GM23338 (cell line): ENCODE measurements around the gene PTPRH. TPM values are rescaled to one million over a fixed set of nuclear protein-coding genes. Genes with fewer than 3 reads are reported as not detected.
"Not testable (repeated sequence)": the region's sequence is repeated elsewhere in the genome, so short reads cannot be mapped to it uniquely, and the experiment has no call there.

Experiments used
- ATAC-seq: fragments of 200-7000 bp; cut with Tn5 transposase; 3 replicates; pipeline ENCODE4 v1.9.1; 2020
- DNase-seq: peaks from one replicate; pipeline ENCODE4 v3.0.0-alpha.2; 2015; ENCODE audit warnings: low spot score
- H2AFZ ChIP-seq: fragments of 200-600 bp; sonication (generic); 2 replicates; pipeline ENCODE4 v1.8.0; 2016; ENCODE audit warnings: antibody characterized with exemption, mild to moderate bottlenecking, moderate library complexity
- H3F3A ChIP-seq: fragments of 200-600 bp; sonication (generic); replicated peaks from 2 replicates; pipeline ENCODE4 v1.8.0; 2017; ENCODE audit warnings: antibody characterized with exemption, mixed run types, low read depth
- H3K27ac ChIP-seq: fragments of 200-600 bp; sonication (generic); 2 replicates; pipeline ENCODE4 v1.6.1; 2016; ENCODE audit warnings: low read depth
- H3K27me3 ChIP-seq: fragments of 200-600 bp; sonication (generic); 2 replicates; pipeline ENCODE4 v1.8.0; 2016; ENCODE audit warnings: mild to moderate bottlenecking, mixed run types, moderate library complexity; ENCODE audit not compliant: insufficient read depth
- H3K36me3 ChIP-seq: fragments of 200-600 bp; sonication (generic); 2 replicates; pipeline ENCODE4 v1.8.0; 2016; ENCODE audit warnings: mild to moderate bottlenecking; ENCODE audit not compliant: insufficient read depth
- H3K4me1 ChIP-seq: fragments of 200-600 bp; sonication (generic); 2 replicates; pipeline ENCODE4 v1.8.0; 2016; ENCODE audit warnings: mild to moderate bottlenecking, moderate library complexity; ENCODE audit not compliant: insufficient read depth
- H3K4me2 ChIP-seq: fragments of 200-600 bp; sonication (generic); 2 replicates; pipeline ENCODE4 v1.7.1; 2017; ENCODE audit warnings: mixed run types
- H3K4me3 ChIP-seq: fragments of 200-600 bp; sonication (generic); 2 replicates; pipeline ENCODE4 v1.6.1; 2016; ENCODE audit warnings: mixed run types
- H3K79me2 ChIP-seq: fragments of 200-600 bp; sonication (generic); replicated peaks from 2 replicates; pipeline ENCODE4 v1.8.0; 2017; ENCODE audit warnings: mild to moderate bottlenecking; ENCODE audit not compliant: insufficient read depth
- H3K9me2 ChIP-seq: fragments of 200-600 bp; sonication (generic); 2 replicates; pipeline ENCODE4 v1.8.0; 2017; ENCODE audit not compliant: insufficient read depth
- H4K20me1 ChIP-seq: fragments of 200-600 bp; sonication (generic); replicated peaks from 2 replicates; pipeline ENCODE4 v1.8.0; 2017; ENCODE audit warnings: mild to moderate bottlenecking; ENCODE audit not compliant: insufficient read depth
- H3K27ac Mint-ChIP-seq: 2 replicates; pipeline ENCODE4 v1.8.0; 2020; ENCODE audit warnings: inconsistent platforms, mild to moderate bottlenecking, moderate library complexity, mixed read lengths
- H3K27me3 Mint-ChIP-seq: 3 replicates; pipeline ENCODE4 v1.8.0; 2022; ENCODE audit warnings: low read depth, mild to moderate bottlenecking, moderate library complexity, mixed read lengths, inconsistent platforms; ENCODE audit not compliant: insufficient read depth, poor library complexity
- H3K36me3 Mint-ChIP-seq: 3 replicates; pipeline ENCODE4 v1.8.0; 2021; ENCODE audit warnings: low read depth, mild to moderate bottlenecking, inconsistent platforms, moderate library complexity, mixed read lengths
- H3K4me1 Mint-ChIP-seq: 3 replicates; pipeline ENCODE4 v1.8.0; 2020; ENCODE audit warnings: mild to moderate bottlenecking, inconsistent platforms, mixed read lengths
- H3K4me3 Mint-ChIP-seq: 3 replicates; pipeline ENCODE4 v1.8.0; 2021; ENCODE audit warnings: moderate library complexity, mild to moderate bottlenecking, inconsistent platforms, mixed read lengths
- H3K9me3 Mint-ChIP-seq: 3 replicates; pipeline ENCODE4 v1.8.0; 2020; ENCODE audit warnings: moderate library complexity, mild to moderate bottlenecking, inconsistent platforms, mixed read lengths
- CTCF ChIP-seq, 2 experiments: fragments of 200-600 bp in 1 of 2; sonication (generic) in 1 of 2; conservative IDR thresholded peaks; 2 replicates each; pipeline versions ENCODE4 v1.5.1 to v1.6.1; 2016 to 2017; ENCODE audit warnings: antibody characterized with exemption in 2 of 2, low read depth in 2 of 2, mild to moderate bottlenecking in 2 of 2, moderate library complexity in 1 of 2
- NANOG ChIP-seq: IDR thresholded peaks from 2 replicates; pipeline ENCODE4 v1.6.1; 2016; ENCODE audit warnings: antibody characterized with exemption, borderline replicate concordance
- POLR2AphosphoS5 ChIP-seq: IDR thresholded peaks from 2 replicates; pipeline ENCODE4 v1.6.1; 2016; ENCODE audit warnings: antibody characterized with exemption, low read depth
- ZNF114 ChIP-seq: fragments of 250-450 bp; sonication (Bioruptor Pico); IDR thresholded peaks from 2 replicates; pipeline ENCODE4 v1.5.0; 2020; ENCODE audit warnings: mild to moderate bottlenecking, moderate library complexity
- ZNF462 ChIP-seq: fragments of 250-450 bp; sonication (Bioruptor Pico); IDR thresholded peaks from 2 replicates; pipeline ENCODE4 v1.5.0; 2020; ENCODE audit warnings: mild to moderate bottlenecking, moderate library complexity
- polyA plus RNA-seq: library from polyadenylated mRNA; unstranded; fragments of >200 nt; fragmentation: Nextera tagmentation; extraction: Ambion mirVana; gene quantifications from 2 replicates; pipeline ENCODE4 v1.2.1, GENCODE V29; 2016
- total RNA-seq: library from RNA; depleted of rRNA; stranded (reverse); fragments of >200 nt; shearing (Covaris generic); gene quantifications from 2 replicates; pipeline ENCODE4 v1.2.3, GENCODE V29; 2014

PTPRH gene
- total and polyA plus RNA-seq, 2 experiments from 2014 or later, result 0.16 to 2.1 TPM

- H3K4me1 Mint-ChIP-seq, result peaks cover 22% of the 10 kb centered on the region
- not testable (repeated sequence) for DNase-seq, H3K9me3 Mint-ChIP-seq, H3K79me2 ChIP-seq, H3K27ac ChIP-seq, ATAC-seq, H3K4me1 ChIP-seq, H3K9me2 ChIP-seq, H3K36me3 ChIP-seq, H4K20me1 ChIP-seq, H3K27ac Mint-ChIP-seq, H3K36me3 Mint-ChIP-seq
- Histone ChIP-seq H3K27me3 (peaks cover 73% of the 10 kb centered on the region), H2AFZ (peak overlapping the region; percentile 97), H3F3A (peaks cover 15% of the 10 kb centered on the region; the same call in 1 of the 2 replicates), H3K4me3 (peak overlapping the region; percentile 85), H3K4me2 (peak overlapping the region; percentile 96)
- peaks cover 31% of the 10 kb centered on the region for H3K27me3 Mint-ChIP-seq
- peak overlapping the region; percentile 77 for H3K4me3 Mint-ChIP-seq
Observed at GRCh38 chr19:55172318-55172717, 37.0 kb downstream of the PTPRH start.

- ATAC-seq, result no peak
- no peaks in the 10 kb centered on the region for H3K36me3 ChIP-seq
- H3K9me3 Mint-ChIP-seq, result peaks cover 6% of the 10 kb centered on the region; the same call in 2 of the 3 replicates
- no peak overlapping the region for H2AFZ ChIP-seq
- H3K36me3 Mint-ChIP-seq, result no peaks in the 10 kb centered on the region; the same call in 2 of the 3 replicates
- no peak for DNase-seq
- no peak overlapping the region for H3K27ac ChIP-seq
- H3F3A ChIP-seq, result peaks cover 15% of the 10 kb centered on the region; the same call in 1 of the 2 replicates
- H3K27me3 ChIP-seq, result peaks cover 64% of the 10 kb centered on the region
- 0 out of 2 replicates have a peak, but pooled peaks cover 3% of the 10 kb centered on the region for H3K9me2 ChIP-seq
- H4K20me1 ChIP-seq, result no peaks in the 10 kb centered on the region
- H3K4me1 Mint-ChIP-seq, result peaks cover 21% of the 10 kb centered on the region; the same call in 2 of the 3 replicates
- H3K4me3 ChIP-seq, result no peak overlapping the region
- H3K79me2 ChIP-seq, result no peaks in the 10 kb centered on the region
- no peak overlapping the region for H3K27ac Mint-ChIP-seq
- H3K4me3 Mint-ChIP-seq, result peak overlapping the region; percentile 10; the same call in 1 of the 3 replicates
- H3K27me3 Mint-ChIP-seq, result peaks cover 33% of the 10 kb centered on the region
- H3K4me2 ChIP-seq, result no peak overlapping the region
- peaks cover 9% of the 10 kb centered on the region; the same call in 1 of the 2 replicates for H3K4me1 ChIP-seq
- TF ChIP-seq ZNF114, result no peak
Observed at GRCh38 chr19:55171440-55171839, 37.9 kb downstream of the PTPRH start.

- Histone ChIP-seq H3K4me2 (no peak overlapping the region), H3K27me3 (peaks cover 50% of the 10 kb centered on the region), H3K27ac (no peak overlapping the region), H3F3A (peaks cover 8% of the 10 kb centered on the region; the same call in 1 of the 2 replicates), H2AFZ (no peak overlapping the region), H3K79me2 (no peaks in the 10 kb centered on the region), H3K9me2 (no peaks in the 10 kb centered on the region), H3K36me3 (no peaks in the 10 kb centered on the region), H3K4me3 (no peak overlapping the region), H4K20me1 (no peaks in the 10 kb centered on the region), H3K4me1 (peaks cover 9% of the 10 kb centered on the region; the same call in 1 of the 2 replicates)
- Mint-ChIP-seq H3K27ac (no peak overlapping the region), H3K27me3 (peaks cover 34% of the 10 kb centered on the region), H3K36me3 (no peaks in the 10 kb centered on the region; the same call in 2 of the 3 replicates), H3K4me3 (no peak overlapping the region; the same call in 2 of the 3 replicates), H3K4me1 (peaks cover 20% of the 10 kb centered on the region; the same call in 2 of the 3 replicates), H3K9me3 (no peaks in the 10 kb centered on the region; the same call in 2 of the 3 replicates)
- no peak for ATAC-seq
- no peak for DNase-seq
- TF ChIP-seq ZNF114 (no peak), NANOG (no peak), ZNF462 (CRISPR knock-in tag) (no peak), POLR2AphosphoS5 (no peak), CTCF (conservative IDR thresholded peaks at IDR 0.05; ENCODE audit: low read depth in 2 of 2) (no peak)
Observed at GRCh38 chr19:55169136-55169535, 40.2 kb downstream of the PTPRH start.
